OCI-LY1 (cell line): ENCODE results near the gene RPH3AL.

ENCODE experiments used
- EZH2 ChIP-seq: fragments of 200-600 bp; sonication (generic), shearing (Covaris generic); IDR thresholded peaks from 2 replicates; pipeline ENCODE4 v1.8.0; 2017; ENCODE audit warnings: borderline replicate concordance, mixed run types, mild to moderate bottlenecking, antibody characterized with exemption, low read length, moderate library complexity, mixed read lengths
- TF ChIP-seq, protein P1 (sequence below): fragments of 200-600 bp; sonication (generic), shearing (Covaris generic); IDR thresholded peaks from 2 replicates; pipeline ENCODE4 v1.5.1; 2017; ENCODE audit warnings: mild to moderate bottlenecking, antibody characterized with exemption, low read length, moderate library complexity, mixed read lengths

DNA sequence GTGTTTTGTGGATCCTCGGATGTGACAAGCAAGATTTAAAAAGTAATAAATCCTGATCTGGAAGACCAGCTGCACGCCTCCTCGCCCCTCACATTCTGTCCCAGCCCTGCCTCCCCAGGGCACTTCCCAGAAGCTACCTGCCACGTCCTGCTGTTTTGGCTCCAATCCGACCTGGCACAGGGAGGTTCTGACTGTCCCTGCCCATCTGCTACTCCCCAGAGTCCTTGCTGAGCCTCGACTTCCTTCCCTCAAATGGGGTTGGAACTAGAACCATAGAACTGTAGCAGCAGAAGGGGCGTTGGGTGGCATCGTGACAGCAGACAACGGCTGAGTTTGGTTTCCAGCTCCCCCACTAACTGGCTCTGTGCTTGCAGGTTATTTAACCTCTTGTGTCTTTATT lies 71.7 kb downstream of the RPH3AL start:
- TF ChIP-seq, protein P1, sequence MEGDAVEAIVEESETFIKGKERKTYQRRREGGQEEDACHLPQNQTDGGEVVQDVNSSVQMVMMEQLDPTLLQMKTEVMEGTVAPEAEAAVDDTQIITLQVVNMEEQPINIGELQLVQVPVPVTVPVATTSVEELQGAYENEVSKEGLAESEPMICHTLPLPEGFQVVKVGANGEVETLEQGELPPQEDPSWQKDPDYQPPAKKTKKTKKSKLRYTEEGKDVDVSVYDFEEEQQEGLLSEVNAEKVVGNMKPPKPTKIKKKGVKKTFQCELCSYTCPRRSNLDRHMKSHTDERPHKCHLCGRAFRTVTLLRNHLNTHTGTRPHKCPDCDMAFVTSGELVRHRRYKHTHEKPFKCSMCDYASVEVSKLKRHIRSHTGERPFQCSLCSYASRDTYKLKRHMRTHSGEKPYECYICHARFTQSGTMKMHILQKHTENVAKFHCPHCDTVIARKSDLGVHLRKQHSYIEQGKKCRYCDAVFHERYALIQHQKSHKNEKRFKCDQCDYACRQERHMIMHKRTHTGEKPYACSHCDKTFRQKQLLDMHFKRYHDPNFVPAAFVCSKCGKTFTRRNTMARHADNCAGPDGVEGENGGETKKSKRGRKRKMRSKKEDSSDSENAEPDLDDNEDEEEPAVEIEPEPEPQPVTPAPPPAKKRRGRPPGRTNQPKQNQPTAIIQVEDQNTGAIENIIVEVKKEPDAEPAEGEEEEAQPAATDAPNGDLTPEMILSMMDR: no peak
- TF ChIP-seq EZH2: no peak
